Measurements from ENCODE around the gene CFAP20. TPM values are rescaled to one million over a fixed set of nuclear protein-coding genes. Genes with fewer than 3 reads are reported as not detected.
"Not testable (repeated sequence)": the region's sequence is repeated elsewhere in the genome, so short reads cannot be mapped to it uniquely, and the experiment has no call there.

Gene CFAP20
- total RNA-seq, 1 donor from 2014 or later = 51.7 TPM

- Mint-ChIP-seq H3K4me1 (ENCODE audit: low read depth) (peaks cover 3% of the 10 kb centered on the region), H3K36me3 (ENCODE audit: low read depth) (no peaks in the 10 kb centered on the region), H3K27ac (no peak overlapping the region), H3K4me3 (ENCODE audit: low read depth) (no peak overlapping the region), H3K27me3 (ENCODE audit: low read depth) (no peaks in the 10 kb centered on the region), H3K9me3 (no peaks in the 10 kb centered on the region)
- no peak for DNase-seq (ENCODE audit: low spot score)
- intact Hi-C loops (cut with micrococcal nuclease) = no loop called here
These were observed 26.4 kb downstream of the CFAP20 start for GRCh38 chr16:58102665-58103392.

GRCh38 chr16:58099956-58100300, 29.3 kb downstream of the CFAP20 start:
- Mint-ChIP-seq H3K36me3 (ENCODE audit: low read depth) (no peaks in the 10 kb centered on the region), H3K27me3 (ENCODE audit: low read depth) (no peaks in the 10 kb centered on the region), H3K9me3 (no peaks in the 10 kb centered on the region), H3K4me1 (ENCODE audit: low read depth) (peaks cover 7% of the 10 kb centered on the region), H3K27ac (no peak overlapping the region), H3K4me3 (ENCODE audit: low read depth) (no peak overlapping the region)
- intact Hi-C loops (cut with micrococcal nuclease) = no loop called here
- no peak for DNase-seq (ENCODE audit: low spot score)

- H3K9me3 Mint-ChIP-seq = no peaks in the 10 kb centered on the region
- no peaks in the 10 kb centered on the region for H3K27me3 Mint-ChIP-seq (ENCODE audit: low read depth)
- intact Hi-C loops (cut with micrococcal nuclease) = no loop called here
- H3K4me3 Mint-ChIP-seq (ENCODE audit: low read depth) = no peak overlapping the region
- H3K4me1 Mint-ChIP-seq (ENCODE audit: low read depth) = peaks cover 7% of the 10 kb centered on the region
- no peak for DNase-seq (ENCODE audit: low spot score)
- H3K27ac Mint-ChIP-seq = no peak overlapping the region
- H3K36me3 Mint-ChIP-seq (ENCODE audit: low read depth) = no peaks in the 10 kb centered on the region
These were observed 29.9 kb downstream of the CFAP20 start for GRCh38 chr16:58099097-58099955.

- Mint-ChIP-seq H3K4me3 (ENCODE audit: low read depth) (no peak overlapping the region), H3K27me3 (ENCODE audit: low read depth) (no peaks in the 10 kb centered on the region), H3K36me3 (ENCODE audit: low read depth) (no peaks in the 10 kb centered on the region), H3K9me3 (no peaks in the 10 kb centered on the region), H3K4me1 (ENCODE audit: low read depth) (peaks cover 7% of the 10 kb centered on the region), H3K27ac (no peak overlapping the region)
- no peak for DNase-seq (ENCODE audit: low spot score)
- intact Hi-C loops (cut with micrococcal nuclease) = no loop called here
These were observed 30.7 kb downstream of the CFAP20 start for GRCh38 chr16:58098207-58099096.

- Mint-ChIP-seq H3K4me3 (ENCODE audit: low read depth) (no peak overlapping the region), H3K27ac (no peak overlapping the region), H3K27me3 (ENCODE audit: low read depth) (no peaks in the 10 kb centered on the region), H3K9me3 (no peaks in the 10 kb centered on the region), H3K4me1 (ENCODE audit: low read depth) (peaks cover 7% of the 10 kb centered on the region), H3K36me3 (ENCODE audit: low read depth) (no peaks in the 10 kb centered on the region)
- intact Hi-C loops (cut with micrococcal nuclease) = no loop called here
- DNase-seq (ENCODE audit: low spot score) = no peak
These were observed 32.9 kb downstream of the CFAP20 start for GRCh38 chr16:58096249-58096648.

GRCh38 chr16:58095575-58095960, 33.6 kb downstream of the CFAP20 start:
- H3K4me1 Mint-ChIP-seq (ENCODE audit: low read depth); H3K36me3 Mint-ChIP-seq (ENCODE audit: low read depth); H3K4me3 Mint-ChIP-seq (ENCODE audit: low read depth); intact Hi-C loops (cut with micrococcal nuclease); H3K27ac Mint-ChIP-seq; DNase-seq (ENCODE audit: low spot score); H3K9me3 Mint-ChIP-seq; H3K27me3 Mint-ChIP-seq (ENCODE audit: low read depth): not testable (repeated sequence)

GRCh38 chr16:58094791-58095574, 34.2 kb downstream of the CFAP20 start:
- Mint-ChIP-seq H3K27ac (no peak overlapping the region), H3K9me3 (no peaks in the 10 kb centered on the region), H3K4me1 (ENCODE audit: low read depth) (peaks cover 4% of the 10 kb centered on the region), H3K36me3 (ENCODE audit: low read depth) (no peaks in the 10 kb centered on the region), H3K27me3 (ENCODE audit: low read depth) (no peaks in the 10 kb centered on the region), H3K4me3 (ENCODE audit: low read depth) (no peak overlapping the region)
- intact Hi-C loops (cut with micrococcal nuclease) = no loop called here
- DNase-seq (ENCODE audit: low spot score) = no peak

GRCh38 chr16:58094026-58094425, 35.2 kb downstream of the CFAP20 start:
- H3K27ac Mint-ChIP-seq = no peak overlapping the region
- no peak for DNase-seq (ENCODE audit: low spot score)
- H3K27me3 Mint-ChIP-seq (ENCODE audit: low read depth) = no peaks in the 10 kb centered on the region
- intact Hi-C loops (cut with micrococcal nuclease) = no loop called here
- H3K4me1 Mint-ChIP-seq (ENCODE audit: low read depth) = peaks cover 4% of the 10 kb centered on the region
- no peak overlapping the region for H3K4me3 Mint-ChIP-seq (ENCODE audit: low read depth)
- no peaks in the 10 kb centered on the region for H3K9me3 Mint-ChIP-seq
- no peaks in the 10 kb centered on the region for H3K36me3 Mint-ChIP-seq (ENCODE audit: low read depth)

GRCh38 chr16:58090396-58090795, 38.8 kb downstream of the CFAP20 start:
- DNase-seq (ENCODE audit: low spot score); H3K4me3 Mint-ChIP-seq (ENCODE audit: low read depth); H3K4me1 Mint-ChIP-seq (ENCODE audit: low read depth); H3K27ac Mint-ChIP-seq; intact Hi-C loops (cut with micrococcal nuclease); H3K36me3 Mint-ChIP-seq (ENCODE audit: low read depth); H3K9me3 Mint-ChIP-seq; H3K27me3 Mint-ChIP-seq (ENCODE audit: low read depth): not testable (repeated sequence)

GRCh38 chr16:58088091-58088490, 41.1 kb downstream of the CFAP20 start:
- H3K4me3 Mint-ChIP-seq (ENCODE audit: low read depth) = no peak overlapping the region
- intact Hi-C loops (cut with micrococcal nuclease) = no loop called here

GRCh38 chr16:58087209-58087913, 41.8 kb downstream of the CFAP20 start:
- intact Hi-C loops (cut with micrococcal nuclease) = no loop called here
- H3K27ac Mint-ChIP-seq = no peak overlapping the region
- H3K27me3 Mint-ChIP-seq (ENCODE audit: low read depth) = no peaks in the 10 kb centered on the region

More at GRCh38 chr16:58088091-58088490, 41.1 kb downstream of the CFAP20 start:
- no peaks in the 10 kb centered on the region for H3K27me3 Mint-ChIP-seq (ENCODE audit: low read depth)
- H3K36me3 Mint-ChIP-seq (ENCODE audit: low read depth) = no peaks in the 10 kb centered on the region
- no peak for DNase-seq (ENCODE audit: low spot score)
- H3K27ac Mint-ChIP-seq = no peak overlapping the region
- H3K9me3 Mint-ChIP-seq = no peaks in the 10 kb centered on the region
- no peaks in the 10 kb centered on the region for H3K4me1 Mint-ChIP-seq (ENCODE audit: low read depth)

More at GRCh38 chr16:58087209-58087913, 41.8 kb downstream of the CFAP20 start:
- DNase-seq (ENCODE audit: low spot score) = no peak
- Mint-ChIP-seq H3K36me3 (ENCODE audit: low read depth) (no peaks in the 10 kb centered on the region), H3K4me1 (ENCODE audit: low read depth) (no peaks in the 10 kb centered on the region), H3K4me3 (ENCODE audit: low read depth) (no peak overlapping the region), H3K9me3 (no peaks in the 10 kb centered on the region)

All from activated T-helper 2 cell treated with anti-CD3 and anti-CD28 coated beads, Interferon-gamma antibody, Interleukin-2, Interleukin-4, amounts not matched to agents 10 μg/mL and 5 μg/mL and 100 μg/mL, durations not matched to agents 14 hours and 24 hours and 36 hours (primary cell).